ENCODE data around the gene ZNF565.
A peak's percentile ranks its signal among the peaks of the same experiment; 100 is the strongest.
"Not testable (repeated sequence)": the region's sequence is repeated elsewhere in the genome, so short reads cannot be mapped to it uniquely, and the experiment has no call there.

Gene ZNF565

DNA sequence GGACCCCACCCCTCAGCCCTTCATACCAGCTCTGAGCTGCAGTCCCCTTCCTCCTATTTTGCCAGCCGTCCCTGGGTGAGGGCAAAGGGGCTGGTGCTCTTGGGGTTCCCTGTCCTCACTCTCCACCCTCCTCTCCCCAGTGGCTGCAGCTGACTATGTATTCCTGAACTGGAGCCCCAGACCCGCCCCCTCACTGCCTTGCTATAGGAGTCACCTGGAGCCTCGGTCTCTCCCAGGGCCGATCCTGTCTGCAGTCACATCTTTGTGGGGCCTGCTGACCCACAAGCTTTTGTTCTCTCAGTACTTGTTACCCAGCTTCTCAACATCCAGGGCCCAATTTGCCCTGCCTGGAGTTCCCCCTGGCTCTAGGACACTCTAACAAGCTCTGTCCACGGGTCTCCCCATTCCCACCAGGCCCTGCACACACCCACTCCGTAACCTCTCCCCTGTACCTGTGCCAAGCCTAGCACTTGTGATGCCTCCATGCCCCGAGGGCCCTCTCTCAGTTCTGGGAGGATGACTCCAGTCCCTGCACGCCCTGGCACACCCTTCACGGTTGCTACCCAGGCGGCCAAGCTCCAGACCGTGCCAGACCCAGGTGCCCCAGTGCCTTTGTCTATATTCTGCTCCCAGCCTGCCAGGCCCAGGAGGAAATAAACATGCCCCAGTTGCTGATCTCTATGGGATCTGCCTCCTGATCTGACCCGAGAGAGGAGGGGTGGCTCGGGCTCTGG, 64.6 kb downstream of the ZNF565 start:
- no peak for DNase-seq
- no peak for TF ChIP-seq POLR2A (IDR thresholded peaks at IDR 0.05; ENCODE audit: low read length)
- TF ChIP-seq GATA1 (IDR thresholded peaks at IDR 0.05; ENCODE audit: low read depth, low read length): no peak

- TF ChIP-seq GATA1 (IDR thresholded peaks at IDR 0.05; ENCODE audit: low read depth, low read length) (no peak), POLR2A (IDR thresholded peaks at IDR 0.05; ENCODE audit: low read length) (no peak)
- DNase-seq: no peak
Measured at GRCh38 chr19:36144624-36145023, 69.8 kb downstream of the ZNF565 start.

- no peak for DNase-seq
- TF ChIP-seq POLR2A (IDR thresholded peaks at IDR 0.05; ENCODE audit: low read length) (no peak), GATA1 (IDR thresholded peaks at IDR 0.05; ENCODE audit: low read depth, low read length) (no peak)
Measured at GRCh38 chr19:36142496-36142895, 72.0 kb downstream of the ZNF565 start.

DNA sequence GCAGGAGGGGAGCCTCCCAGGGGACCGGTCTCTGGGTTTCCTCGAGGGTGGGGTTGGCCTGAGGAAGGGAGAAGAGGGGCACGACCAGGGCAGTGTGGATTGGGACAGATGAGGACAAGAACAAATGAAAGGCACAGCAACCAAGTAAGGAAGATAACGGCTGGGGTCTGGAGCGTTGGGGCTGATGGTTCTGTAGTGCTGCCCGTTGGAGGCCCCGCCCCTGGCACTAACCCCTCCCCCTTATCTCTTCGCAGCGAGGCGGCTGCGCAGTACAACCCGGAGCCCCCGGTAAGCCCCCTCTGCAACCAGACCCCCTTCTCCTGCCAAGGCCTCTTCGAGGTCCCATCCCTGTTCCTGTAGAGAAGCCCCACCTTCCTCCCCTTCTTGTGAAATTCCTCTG, 72.4 kb downstream of the ZNF565 start:
- no peak for DNase-seq

GRCh38 chr19:36141039-36141927, 73.2 kb downstream of the ZNF565 start:
- DNase-seq: peak; percentile 85 to 91
- TF ChIP-seq POLR2A (IDR thresholded peaks at IDR 0.05; ENCODE audit: low read length) (no peak), GATA1 (IDR thresholded peaks at IDR 0.05; ENCODE audit: low read depth, low read length) (no peak)

More for the DNA sequence above, 72.4 kb downstream of the ZNF565 start:
- TF ChIP-seq POLR2A (IDR thresholded peaks at IDR 0.05; ENCODE audit: low read length) (no peak), GATA1 (IDR thresholded peaks at IDR 0.05; ENCODE audit: low read depth, low read length) (no peak)

DNA sequence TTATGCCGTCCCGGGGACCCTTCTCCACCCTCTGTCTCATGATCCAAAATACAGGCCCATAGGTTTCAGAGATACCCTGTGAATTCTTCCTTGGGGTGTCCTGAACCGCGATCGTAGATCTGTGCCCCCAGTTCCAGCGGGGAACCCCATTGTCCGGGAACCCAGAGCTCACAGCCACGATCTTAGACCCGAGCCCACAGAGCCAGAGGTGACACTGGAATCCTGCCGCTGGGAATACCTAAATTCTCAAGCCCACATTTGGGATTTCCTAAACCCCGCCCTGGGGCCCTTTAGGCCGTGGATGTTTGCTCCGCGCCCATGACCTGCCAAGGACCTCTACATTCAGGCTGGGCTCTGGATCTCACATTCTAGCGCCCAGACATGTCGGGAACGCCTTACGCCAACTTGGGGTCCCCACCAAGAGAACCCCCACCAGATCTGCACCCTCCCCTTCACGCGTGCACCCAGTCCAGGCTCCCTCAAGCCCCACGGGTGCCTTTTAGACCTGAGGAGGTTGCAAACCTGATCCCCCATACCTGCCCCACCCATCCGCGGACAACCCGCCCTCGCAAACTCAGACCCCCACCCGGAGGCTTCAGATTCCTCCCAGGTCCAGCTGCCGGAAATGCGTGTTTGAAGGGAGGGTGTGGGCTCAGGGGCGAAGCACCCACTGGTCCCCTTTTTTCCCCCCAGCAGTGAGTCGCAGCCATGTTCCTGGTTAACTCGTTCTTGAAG, 74.0 kb downstream of the ZNF565 start:
- peak; percentile 76 to 77 for DNase-seq
- TF ChIP-seq POLR2A (IDR thresholded peaks at IDR 0.05; ENCODE audit: low read length): peak; percentile 39
- TF ChIP-seq GATA1 (IDR thresholded peaks at IDR 0.05; ENCODE audit: low read depth, low read length): no peak

DNA sequence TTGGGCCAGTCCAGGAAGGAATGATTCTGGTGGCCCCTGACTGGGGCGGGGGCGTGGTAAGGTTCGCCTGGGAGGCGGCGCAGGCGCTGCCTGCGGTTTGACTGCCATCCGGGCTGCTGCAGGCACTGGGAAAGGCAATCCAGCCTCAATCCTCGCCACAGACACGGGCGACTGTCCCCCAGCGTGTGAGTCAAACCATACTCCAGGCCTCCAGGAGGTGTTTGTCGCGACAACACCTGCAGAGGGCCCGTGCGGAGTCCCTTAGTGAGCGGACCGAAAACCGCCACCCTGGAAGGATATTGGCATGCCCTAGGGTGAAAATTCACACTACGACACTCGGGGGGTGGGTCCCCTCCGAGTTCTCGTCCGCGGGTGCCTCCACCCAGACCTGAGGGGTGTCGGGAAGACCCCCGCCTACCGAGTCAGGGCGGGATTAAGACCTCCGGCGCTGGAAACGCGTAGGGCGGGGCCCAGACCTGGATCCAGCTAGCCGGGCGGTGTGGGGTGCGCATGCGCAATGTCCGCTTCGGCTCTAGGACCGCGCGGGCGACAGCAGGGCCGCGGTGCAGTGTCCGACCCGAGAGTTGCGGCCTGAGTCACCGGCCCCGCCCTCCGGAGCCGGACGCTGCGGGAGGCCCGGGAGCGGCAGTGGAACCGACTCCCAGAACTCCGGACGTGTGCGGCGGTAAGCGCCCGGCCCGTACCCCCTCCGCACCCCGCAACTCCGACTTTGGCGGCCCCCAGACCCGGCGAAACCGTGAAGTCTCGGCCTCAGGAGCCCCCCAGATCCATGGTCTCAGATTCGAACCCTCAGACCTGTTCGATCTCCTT, 74.8 kb downstream of the ZNF565 start, which contains the start of gene CAPNS1:
Gene CAPNS1, plus strand, starts transcription at position 594 of the 831 bp plus-strand sequence. CDS start 946 bp downstream, outside the sequence.
- TF ChIP-seq POLR2A (IDR thresholded peaks at IDR 0.05; ENCODE audit: low read length) (peak; percentile 68), GATA1 (IDR thresholded peaks at IDR 0.05; ENCODE audit: low read depth, low read length) (no peak)
- peak; percentile 96 to 98 for DNase-seq

DNA sequence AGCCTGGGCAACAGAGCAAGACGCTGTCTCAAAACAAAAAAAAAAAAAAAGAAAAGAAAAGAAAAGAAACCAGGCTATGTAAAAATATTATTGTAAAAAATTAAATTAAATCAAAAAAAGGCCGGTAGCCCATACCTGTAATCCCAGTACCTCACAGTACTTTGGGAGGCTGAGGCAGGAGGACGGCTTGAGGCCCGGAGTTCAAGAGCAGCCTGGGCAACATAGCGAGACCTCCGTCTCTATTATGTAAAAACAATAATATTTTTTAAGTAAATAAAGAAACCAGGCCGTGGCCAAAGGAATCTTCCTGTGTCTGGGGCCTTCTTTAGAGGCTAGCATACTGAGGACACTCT, 75.4 kb downstream of the ZNF565 start:
- DNase-seq: no peak
- TF ChIP-seq GATA1 (IDR thresholded peaks at IDR 0.05; ENCODE audit: low read depth, low read length): no peak
- no peak for TF ChIP-seq POLR2A (IDR thresholded peaks at IDR 0.05; ENCODE audit: low read length)

GRCh38 chr19:36136964-36137686, 77.3 kb downstream of the ZNF565 start:
- DNase-seq: no peak
- no peak for TF ChIP-seq GATA1 (IDR thresholded peaks at IDR 0.05; ENCODE audit: low read depth, low read length)
- TF ChIP-seq POLR2A (IDR thresholded peaks at IDR 0.05; ENCODE audit: low read length): no peak

GRCh38 chr19:36134867-36135266, 79.6 kb downstream of the ZNF565 start:
- DNase-seq: not testable (repeated sequence)
